ENCODE measurements around the gene TFF1.

GRCh38 chr21:42321231-42321630, 45.1 kb downstream of the TFF1 start:
- TF ChIP-seq EZH2 (IDR thresholded peaks at IDR 0.05) (no peak), POLR2AphosphoS5 (IDR thresholded peaks at IDR 0.05; ENCODE audit: borderline replicate concordance, low read depth, low read length) (no peak), FOXP2 (optimal IDR thresholded peaks at IDR 0.05; ENCODE audit: control extremely low read depth, extremely low read length, insufficient read depth) (no peak)
